B cell (primary cell): ENCODE results near the gene GALK1.

Experiments
- EZH2 ChIP-seq: IDR thresholded peaks from 2 replicates; pipeline ENCODE4 v1.6.1; 2012; ENCODE audit warnings: borderline replicate concordance, low read depth, mild to moderate bottlenecking, moderate library complexity, low read length; ENCODE audit not compliant: insufficient read depth, poor library complexity, severe bottlenecking
- TF ChIP-seq, protein P1 (sequence below): fragments of 200-600 bp; IDR thresholded peaks from one replicate; pipeline ENCODE4 v1.8.0; 2022; ENCODE audit warnings: antibody characterized with exemption, mild to moderate bottlenecking

DNA sequence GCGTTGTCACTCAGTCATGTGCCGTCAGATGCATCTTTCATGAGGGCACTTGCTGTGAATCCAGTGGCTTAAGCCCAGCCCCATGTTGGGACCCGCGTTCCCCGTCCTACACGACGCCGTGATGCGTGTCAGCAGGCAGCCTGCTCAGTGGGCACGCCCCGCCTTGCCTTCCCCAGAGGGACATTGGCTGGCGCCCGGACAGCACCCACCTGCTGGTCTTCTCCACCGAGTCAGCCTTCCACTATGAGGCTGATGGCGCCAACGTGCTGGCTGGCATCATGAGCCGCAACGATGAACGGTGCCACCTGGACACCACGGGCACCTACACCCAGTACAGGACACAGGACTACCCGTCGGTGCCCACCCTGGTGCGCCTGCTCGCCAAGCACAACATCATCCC is 34.9 kb downstream of the GALK1 start:
- TF ChIP-seq, protein P1, sequence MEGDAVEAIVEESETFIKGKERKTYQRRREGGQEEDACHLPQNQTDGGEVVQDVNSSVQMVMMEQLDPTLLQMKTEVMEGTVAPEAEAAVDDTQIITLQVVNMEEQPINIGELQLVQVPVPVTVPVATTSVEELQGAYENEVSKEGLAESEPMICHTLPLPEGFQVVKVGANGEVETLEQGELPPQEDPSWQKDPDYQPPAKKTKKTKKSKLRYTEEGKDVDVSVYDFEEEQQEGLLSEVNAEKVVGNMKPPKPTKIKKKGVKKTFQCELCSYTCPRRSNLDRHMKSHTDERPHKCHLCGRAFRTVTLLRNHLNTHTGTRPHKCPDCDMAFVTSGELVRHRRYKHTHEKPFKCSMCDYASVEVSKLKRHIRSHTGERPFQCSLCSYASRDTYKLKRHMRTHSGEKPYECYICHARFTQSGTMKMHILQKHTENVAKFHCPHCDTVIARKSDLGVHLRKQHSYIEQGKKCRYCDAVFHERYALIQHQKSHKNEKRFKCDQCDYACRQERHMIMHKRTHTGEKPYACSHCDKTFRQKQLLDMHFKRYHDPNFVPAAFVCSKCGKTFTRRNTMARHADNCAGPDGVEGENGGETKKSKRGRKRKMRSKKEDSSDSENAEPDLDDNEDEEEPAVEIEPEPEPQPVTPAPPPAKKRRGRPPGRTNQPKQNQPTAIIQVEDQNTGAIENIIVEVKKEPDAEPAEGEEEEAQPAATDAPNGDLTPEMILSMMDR: no peak
- no peak for TF ChIP-seq EZH2
